Neural progenitor cell (in vitro differentiated cells): ENCODE results near the gene CCND2.

Experiments
- CTCF ChIP-seq: fragments of 200-600 bp; sonication (generic); IDR thresholded peaks from 2 replicates; pipeline ENCODE4 v1.5.1; 2017; ENCODE audit warnings: antibody characterized with exemption, mild to moderate bottlenecking
- EZH2 ChIP-seq: fragments of 200-600 bp; sonication (generic); IDR thresholded peaks from 2 replicates; pipeline ENCODE4 v1.6.1; 2017; ENCODE audit warnings: antibody characterized with exemption, mild to moderate bottlenecking, moderate library complexity
- EZH2phosphoT487 ChIP-seq: fragments of 200-600 bp; sonication (generic); IDR thresholded peaks from 2 replicates; pipeline ENCODE4 v1.6.1; 2017; ENCODE audit warnings: antibody characterized with exemption

GRCh38 chr12:4286228-4286627 lies 12.7 kb downstream of the CCND2 start:
- TF ChIP-seq CTCF (no peak), EZH2 (no peak), EZH2phosphoT487 (no peak)
